SKM-1 treated with dmso at 0.1 percent for 144 hours (cell line): ENCODE measurements around the gene LGALS14.
"Not testable (repeated sequence)": the region's sequence is repeated elsewhere in the genome, so short reads cannot be mapped to it uniquely, and the experiment has no call there.

Source experiments
- DNase-seq: peaks from one replicate; lab custom pipeline; 2025; ENCODE audit not compliant: unreplicated experiment; lab: John Stamatoyannopoulos, UW

The LGALS14 gene

DNA sequence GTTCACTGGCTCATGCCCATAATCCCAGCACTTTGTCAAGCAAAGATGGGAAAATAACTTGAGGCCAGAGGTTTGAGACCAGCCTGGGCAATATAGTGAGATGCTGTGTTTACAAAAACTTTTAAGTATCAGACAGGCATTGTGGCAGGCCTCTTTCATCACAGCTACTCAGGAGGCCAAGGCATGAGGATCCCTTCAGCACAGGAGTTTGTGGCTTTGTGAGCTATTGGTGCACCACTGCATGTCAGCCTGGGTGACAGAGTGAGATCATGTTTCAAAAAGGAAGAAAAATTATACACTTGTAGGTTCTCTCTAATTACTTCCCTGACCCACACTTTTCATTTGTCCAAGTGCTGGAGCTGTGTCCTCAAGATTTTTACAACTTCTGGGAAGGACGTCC, 11.5 kb upstream of the LGALS14 start:
- DNase-seq, result no peak

DNA sequence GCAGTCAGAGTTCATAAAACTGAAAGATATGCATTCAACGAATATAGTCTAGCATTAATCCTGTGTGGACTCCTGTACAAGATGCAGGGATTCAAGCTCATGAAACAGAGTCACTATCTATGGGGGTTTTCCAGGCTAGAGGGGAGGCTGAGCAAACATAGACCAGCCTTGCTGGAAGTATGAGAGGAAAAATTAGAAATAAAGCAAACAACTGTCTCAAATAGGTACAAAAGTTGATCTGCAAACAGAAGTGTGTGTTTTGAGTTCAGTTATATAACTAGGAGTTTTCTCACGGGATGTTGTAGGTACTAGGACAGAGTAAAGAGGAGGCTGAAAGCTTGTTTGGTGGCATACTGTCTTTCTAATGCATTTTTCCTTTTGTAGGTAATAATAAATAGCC, 8.5 kb upstream of the LGALS14 start:
- DNase-seq, result no peak

DNA sequence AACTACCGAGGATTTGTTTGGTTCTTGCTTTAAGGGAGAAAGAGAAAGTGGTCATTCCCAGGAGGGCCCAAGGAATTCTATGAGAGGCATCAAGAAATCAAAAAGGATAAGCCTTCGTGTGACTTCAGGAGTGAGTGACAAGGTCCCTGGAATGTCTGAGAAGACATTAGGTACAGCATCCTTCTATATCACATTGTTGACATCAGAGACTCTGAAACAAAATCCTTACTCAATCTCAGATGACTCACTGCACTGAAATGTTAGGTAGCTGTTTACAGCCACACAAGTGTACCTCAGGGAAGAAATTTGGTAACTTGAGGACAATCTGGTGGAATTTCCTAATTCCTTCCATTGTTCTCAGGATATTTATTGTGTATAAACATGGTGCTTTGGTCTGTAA, 7.9 kb upstream of the LGALS14 start:
- DNase-seq, result no peak

DNA sequence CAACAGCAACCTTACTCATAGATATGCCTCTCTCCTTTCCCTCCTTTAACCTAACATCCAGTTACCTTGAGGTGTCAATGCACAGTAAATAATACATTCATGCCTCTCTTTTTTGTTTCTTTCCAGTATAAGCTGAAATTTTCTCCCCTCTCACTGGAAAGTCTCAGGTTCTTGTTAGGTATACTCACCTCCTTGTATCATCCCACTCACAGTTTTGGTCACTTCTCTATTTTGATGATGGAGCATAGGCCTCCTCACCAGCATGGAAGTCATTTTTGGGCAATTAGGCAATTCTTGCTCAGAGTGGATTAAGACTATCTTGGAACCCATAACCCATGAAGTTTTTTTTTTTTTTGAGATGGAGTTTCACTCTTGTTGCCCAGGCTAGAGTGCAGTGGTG, 5.7 kb upstream of the LGALS14 start:
- DNase-seq, result no peak

DNA sequence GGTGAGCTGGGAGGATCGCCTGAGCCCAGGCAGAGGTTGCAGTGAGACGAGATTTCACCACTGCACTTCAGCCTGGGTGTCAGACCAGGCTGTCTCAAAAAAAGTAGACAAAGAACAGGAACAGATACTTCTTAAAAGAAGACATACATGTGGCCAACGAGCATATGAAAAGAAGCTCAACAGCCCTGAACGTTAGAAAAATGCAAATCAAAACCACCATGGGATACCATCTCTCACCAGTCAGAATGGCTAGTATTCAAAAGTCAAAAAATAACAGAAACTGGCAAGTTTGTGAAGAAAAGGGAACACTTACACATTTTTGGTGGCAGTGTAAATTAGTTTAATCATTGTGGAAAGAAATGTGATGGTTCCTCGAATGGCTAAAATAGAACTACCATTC, 3.0 kb upstream of the LGALS14 start:
- DNase-seq, result no peak

DNA sequence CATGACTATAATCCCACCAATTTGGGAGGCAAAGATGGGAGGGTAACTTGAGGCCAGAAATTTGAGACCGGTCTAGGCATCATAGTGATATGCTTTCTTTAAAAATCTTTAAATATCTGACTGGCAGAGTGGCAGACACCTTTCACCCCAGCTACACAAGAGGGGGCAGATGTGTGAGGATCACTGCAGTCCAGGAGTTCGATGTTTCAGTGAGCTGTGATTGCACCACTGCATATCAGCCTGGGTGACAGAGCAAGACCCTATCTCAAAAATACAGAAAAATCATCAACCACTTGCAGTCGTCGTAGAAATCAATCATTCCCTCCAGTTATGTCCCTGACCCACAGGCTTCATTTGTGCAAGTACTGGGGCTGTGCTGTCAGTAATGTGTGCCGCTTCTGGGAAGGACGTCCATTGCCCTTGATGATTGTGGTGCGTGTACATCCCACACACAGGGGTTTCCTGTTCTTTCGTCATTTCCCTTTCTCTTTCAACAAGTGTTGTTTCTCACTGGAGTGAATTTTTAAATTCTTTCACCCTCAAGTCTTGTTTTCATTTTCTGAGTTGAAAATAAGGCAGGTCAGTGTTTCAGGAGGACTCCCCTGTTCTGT, 1.4 kb downstream of the LGALS14 start:
- DNase-seq, result peak; percentile 9

DNA sequence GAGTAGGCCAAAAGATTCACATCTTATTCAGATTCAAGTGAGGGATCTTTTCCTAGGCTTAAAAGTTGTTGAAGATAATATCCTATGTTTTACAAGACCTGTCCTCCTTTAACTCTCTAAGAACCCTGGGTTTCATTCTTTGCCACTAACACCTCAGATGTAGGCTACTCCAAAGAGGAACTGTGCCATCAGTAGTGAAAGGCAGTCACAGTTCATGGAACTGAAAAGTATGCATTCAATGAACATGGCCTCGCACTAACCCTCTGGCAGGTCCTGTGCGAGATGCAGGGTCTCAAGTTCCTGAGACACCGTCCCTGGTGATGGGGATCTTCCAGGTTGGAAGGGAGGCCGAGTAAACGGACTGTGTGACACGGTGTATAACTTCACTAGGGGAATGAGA, 4.3 kb downstream of the LGALS14 start:
- no peak for DNase-seq

DNA sequence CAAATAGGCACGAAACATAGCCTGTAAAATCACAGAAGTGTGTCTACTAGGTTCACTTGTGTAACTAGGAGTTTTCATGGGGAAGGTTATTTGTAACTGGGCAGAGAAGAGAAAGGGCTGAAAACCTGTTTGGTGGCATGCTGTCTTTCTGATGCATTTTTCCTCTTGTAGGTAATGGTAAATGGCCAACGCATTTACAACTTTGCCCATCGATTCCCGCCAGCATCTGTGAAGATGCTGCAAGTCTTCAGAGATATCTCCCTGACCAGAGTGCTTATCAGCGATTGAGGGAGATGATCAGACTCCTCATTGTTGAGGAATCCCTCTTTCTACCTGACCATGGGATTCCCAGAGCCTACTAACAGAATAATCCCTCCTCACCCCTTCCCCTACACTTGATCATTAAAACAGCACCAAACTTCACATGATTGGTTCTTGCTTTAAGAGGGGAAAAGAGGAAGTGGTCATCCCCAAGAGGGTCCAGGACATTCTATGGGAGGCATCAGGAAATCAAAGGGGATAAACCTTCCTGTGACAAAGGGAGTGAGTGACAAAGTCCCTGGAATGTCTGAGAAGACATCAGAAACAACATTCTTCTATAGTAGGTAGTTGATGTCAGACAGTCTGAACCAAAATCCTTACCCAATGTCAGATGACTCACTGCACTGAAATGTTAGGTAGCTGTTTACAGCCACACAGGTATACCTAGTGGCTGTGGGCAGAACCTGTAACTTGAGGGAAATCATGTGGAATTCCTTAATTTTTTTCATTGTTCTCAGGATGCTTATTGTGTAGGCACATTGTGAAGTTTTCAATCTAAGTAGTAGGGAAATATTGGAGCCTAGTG, 5.0 kb downstream of the LGALS14 start:
- no peak for DNase-seq

DNA sequence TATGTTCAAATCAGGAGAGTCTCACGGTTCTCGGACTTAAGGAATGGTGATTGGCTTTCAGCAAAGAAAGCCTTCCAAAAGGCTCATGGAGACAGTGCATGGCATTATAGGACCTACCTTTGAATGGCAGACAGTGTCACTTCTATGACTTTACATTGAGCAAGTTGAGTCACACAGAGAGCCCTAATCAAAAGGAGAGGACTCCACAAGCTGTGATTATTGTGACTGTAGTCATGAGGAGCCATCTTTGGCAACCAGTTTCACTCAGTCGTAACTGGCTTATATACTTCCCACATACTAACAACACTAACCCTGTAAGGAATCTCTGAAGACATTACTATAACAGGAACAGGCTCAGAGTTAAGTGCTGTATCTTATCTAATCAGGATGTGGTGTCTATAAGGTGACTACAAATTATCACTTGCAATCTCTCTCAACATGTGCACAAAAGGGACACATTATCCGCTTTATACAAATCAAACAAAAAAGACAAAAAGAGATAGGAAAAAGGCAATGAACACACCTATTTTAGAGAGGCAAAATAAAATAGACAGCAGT, 6.1 kb downstream of the LGALS14 start:
- DNase-seq, result no peak

DNA sequence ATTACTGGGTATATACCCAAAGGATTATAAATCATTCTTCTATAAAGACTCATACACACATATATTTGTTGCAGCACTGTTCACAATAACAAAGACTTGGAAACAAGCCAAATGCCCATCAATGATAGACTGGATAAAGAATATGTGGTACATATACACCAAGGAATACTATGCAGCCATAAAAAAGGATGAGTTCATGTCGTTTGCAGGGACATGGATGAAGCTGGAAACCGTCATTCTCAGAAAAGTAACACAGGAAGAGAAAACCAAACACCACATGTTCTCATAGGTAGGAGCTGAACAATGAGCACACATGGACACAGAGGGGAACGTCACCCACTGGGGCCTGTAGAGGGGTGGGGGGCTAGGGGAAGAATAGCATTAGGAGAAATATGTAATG, 15.9 kb downstream of the LGALS14 start:
- not testable (repeated sequence) for DNase-seq

DNA sequence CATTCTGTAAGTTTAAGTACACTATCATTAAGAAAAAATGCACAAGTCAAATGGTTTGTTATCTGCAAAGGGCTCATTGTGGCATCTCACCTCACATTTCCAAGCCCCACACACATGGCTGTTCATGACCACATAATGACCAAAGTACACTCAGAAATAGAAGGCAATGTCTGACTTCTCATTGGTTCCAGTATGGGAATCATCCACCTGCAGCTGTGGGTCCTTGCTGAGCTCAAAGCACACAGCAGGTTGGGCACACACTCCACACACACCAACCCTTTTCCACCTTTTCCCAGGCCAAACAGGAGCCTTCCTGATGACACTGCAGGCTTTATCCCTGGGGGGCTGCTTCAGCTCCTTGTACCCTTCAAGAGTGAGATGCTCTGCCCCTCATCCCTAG, 21.7 kb downstream of the LGALS14 start:
- DNase-seq, result no peak

DNA sequence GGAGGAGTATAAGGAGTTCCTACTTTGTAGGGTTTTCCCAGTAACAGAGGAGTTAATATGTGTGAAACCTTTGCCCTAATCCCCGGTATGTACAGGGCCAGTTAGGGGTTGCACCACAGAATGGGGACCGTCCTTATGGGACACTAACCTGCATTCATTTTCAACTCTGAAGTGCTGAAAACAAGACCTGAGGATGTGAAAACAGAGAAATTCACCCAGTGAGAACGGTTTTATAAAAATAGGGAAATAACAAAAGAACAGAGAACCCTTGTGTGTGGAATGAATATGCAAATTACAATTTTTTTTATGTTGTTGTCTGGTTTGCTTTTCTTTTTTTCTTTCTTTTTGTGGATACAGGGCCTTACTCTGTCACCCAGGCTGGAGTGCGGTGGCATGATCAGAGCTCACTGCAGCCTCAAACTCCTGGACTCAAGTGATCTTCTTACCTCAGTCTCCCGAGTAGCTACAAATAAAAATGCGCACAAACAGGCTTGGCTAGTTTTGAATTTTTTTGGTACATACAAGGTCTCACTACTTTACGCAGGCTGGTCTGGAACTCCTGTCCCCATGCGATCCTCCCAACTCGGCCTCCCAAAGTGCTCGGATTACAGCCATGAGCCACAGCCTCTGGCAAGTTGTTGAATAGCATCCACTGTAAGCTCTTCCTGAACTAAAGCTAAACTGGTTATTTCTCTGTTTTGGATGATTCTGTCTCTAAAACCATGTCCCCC, 23.0 kb downstream of the LGALS14 start:
- no peak for DNase-seq

DNA sequence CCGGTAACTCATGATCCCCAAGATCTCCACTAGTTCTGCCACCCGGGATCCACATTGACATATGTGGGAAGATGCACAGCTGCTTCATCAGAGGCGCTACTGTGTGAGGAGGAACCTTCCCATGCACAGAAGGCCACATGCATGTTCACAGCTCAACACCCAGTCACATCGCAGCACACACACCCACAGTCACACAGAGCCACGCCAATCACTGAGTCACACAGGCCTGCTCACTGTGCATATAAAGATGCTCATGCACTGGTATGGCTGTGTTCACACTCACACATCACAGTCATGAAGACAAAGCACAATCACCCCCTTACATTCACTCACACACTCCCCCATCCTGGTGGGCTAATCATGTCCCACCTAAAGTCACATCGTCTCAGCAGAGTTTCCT, 23.8 kb downstream of the LGALS14 start:
- no peak for DNase-seq

DNA sequence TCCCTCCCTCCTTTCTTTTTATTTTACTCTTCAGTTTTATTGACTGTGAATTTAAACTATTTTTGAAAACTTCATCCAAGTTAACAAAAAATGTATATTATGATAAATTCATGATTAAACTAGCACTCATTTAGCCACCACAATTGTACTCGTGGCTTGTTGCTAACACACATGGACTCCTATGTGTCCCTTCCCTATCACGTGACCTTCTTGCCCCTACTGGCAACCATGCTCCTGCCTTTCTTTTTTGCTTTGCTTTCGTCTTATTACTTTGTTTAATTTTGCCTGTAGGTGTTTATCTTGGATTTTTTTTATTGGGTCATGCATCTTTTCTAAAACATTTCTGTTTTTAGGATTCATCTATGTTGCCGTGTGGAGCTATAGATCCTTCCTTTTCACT, 25.3 kb downstream of the LGALS14 start:
- no peak for DNase-seq

DNA sequence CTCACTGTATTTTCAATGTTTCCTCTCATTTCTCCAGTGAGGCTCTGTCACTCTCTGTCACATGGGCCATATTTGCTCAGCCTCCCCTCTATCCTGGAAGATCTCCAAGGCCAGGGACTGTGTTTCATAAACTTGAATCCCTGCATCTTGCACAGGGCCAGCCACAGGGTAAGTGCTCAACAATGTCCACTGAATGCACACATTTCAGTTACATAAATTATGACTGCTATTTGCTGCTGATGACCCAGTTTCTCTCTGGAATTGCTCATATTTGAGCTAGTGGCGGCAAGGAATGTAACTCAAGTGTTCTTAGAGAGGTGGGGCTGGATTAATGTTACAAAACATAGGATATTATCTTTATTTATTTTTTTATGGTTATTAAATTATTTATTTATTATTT, 27.4 kb downstream of the LGALS14 start:
- no peak for DNase-seq

DNA sequence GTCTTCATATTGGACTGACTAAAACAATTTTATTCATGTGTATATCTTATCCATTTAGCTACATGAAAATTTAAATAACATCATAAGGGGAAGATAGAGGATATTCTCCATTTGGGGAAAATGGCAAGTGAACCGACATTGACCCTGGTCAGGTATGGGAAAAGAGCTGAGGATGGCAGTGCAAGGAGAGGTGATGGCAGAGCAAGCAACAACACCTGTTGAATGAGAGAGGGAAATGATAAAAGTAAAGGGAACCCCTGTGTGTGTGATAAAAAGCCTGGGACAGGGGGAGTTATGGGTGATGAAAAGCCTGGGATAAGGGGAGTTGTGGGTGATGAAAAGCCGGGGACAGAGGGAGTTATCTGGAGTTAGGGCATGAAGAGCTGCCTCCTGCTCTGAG, 29.6 kb downstream of the LGALS14 start:
- no peak for DNase-seq

DNA sequence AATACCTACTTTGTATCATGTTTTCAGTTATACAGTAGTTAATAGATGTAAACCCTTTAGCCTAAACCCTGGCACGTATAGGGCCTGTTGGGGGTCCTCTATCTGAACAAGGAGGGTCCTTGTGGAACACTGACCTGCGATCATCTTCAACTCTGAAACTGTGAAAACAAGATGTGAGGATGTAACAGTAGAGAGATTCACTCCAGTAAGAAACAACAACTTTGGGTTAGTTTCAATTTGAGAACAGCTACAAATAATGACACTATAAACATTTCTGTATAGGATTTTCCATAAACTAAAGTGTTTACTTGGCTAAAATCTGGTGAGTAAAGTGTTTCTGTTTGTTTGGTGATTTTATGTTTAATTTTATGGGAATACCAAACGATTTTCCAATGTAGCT, 31.4 kb downstream of the LGALS14 start:
- no peak for DNase-seq

DNA sequence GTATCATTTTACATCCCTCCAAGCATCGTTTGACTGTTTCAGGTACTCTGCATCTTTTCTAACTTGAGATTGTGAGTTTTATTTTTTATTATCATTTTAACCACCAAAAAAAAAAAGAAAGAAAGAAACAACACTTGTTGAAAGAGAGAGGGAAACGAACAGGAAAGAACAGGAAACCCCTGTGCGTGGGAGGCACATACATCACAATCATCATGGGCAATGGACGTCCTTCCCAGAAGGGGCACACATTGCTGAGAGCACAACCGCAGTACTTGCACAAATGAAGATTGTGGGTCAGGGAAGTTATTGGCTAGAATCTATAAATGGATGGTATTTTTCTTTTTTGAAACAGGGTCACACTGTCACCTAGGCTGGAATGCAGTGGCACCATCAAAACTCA, 31.8 kb downstream of the LGALS14 start:
- no peak for DNase-seq

DNA sequence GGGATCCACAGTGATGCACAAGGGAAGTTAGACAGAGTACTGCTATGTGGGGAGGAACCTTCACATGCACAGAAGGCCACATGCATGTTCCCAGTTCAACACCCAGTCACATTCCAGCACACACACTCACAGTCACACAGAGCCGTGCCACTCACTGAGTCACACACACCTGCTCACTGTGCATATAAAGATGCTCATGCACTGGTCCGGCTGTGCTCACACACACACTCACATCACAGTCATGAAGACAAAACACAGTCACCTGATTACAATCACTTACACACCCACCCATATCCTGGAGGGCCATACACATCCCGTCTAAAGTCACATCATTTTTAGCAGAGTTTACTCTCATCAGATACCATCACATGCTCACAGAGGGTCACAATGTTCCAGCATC, 33.1 kb downstream of the LGALS14 start:
- no peak for DNase-seq

DNA sequence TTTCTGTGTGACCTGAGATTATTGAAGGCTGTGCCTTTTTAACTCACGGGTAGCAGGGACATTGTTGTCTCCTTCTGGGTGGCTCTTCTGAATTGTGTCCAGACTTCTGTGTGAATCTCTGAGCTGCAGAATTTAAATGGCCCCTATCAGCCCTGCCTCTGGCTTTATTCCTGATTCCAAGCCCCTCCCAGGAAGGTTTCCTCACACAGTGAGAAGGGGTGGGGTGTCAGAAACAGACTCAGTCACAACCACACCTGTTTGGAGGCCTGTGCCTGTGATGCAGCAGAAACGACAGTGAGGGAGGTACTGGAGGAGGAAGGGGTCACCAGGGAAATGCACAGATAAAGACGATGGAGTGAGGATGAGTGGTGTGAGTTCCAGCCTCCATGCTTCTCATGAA, 33.6 kb downstream of the LGALS14 start, which contains the start of gene CLC:
Gene CLC (minus strand): TSS at position 139 of the 400 bp plus-strand sequence. CDS start 77 bp downstream, at position 62.
- no peak for DNase-seq

DNA sequence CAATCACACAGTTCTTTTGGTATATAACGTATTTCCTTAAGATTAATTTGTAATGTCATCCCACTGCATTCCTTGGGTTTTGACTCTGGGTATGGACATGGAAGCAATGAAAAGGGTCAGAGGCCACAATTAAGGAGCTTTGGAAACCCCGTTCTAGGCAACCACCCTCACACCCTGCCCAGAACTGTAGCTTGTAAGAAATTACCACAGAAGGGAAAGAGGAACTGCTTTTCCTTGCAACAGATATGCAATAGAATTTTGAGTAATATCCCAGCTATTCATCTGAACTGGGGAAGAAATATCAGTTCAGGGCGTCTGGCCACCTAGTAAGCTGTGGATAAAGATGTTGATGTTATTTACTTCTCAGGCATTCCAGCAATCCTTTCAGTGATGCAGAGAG, 34.5 kb downstream of the LGALS14 start:
- DNase-seq, result peak; percentile 83

DNA sequence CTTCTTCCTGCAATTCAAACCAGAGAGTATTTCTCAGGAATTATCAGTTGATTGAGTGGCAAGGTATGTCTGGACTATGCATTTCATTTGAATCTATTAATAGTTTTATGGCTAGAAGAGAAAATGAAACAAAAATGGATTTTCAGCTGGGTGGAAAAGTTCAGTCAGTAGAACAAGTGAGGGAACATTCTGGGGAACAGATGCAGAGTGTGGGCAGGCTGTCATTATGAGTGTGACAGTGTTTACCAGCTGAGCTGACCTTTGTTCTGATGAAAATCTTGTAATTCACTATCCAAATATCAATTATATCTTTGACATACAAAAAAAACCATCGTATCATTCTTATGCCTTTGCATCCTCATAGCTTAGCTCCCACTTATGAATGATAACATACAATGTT, 36.1 kb downstream of the LGALS14 start:
- no peak for DNase-seq
